IPS DF 4.7 (cell line): ENCODE data around the gene PSMB4.
"Not testable (repeated sequence)": the region's sequence is repeated elsewhere in the genome, so short reads cannot be mapped to it uniquely, and the experiment has no call there.

ENCODE experiments used
- DNase-seq: peaks from one replicate; pipeline ENCODE4 v3.0.0-alpha.2; 2013; ENCODE audit warnings: low spot score; ENCODE audit errors: extremely low read depth

The PSMB4 gene

DNA sequence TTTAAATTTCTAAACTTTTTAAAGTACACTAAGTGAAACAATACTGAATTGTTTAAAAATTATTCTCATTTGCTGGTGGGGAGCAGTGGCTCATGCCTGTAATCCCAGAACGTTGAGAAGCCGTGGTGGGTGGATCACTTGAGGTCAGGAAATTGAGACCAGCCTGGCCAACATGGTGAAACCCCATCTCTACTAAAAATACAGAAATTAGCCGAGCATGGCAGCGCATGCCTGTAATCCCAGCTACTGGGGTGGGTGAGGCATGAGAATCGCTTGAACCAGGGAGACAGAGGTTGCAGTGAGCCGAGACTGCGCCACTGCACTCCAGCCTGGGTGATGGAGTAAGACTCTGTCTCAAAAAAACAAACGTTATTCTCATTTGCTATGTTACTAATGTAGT, 38.0 kb downstream of the PSMB4 start:
- DNase-seq = not testable (repeated sequence)

DNA sequence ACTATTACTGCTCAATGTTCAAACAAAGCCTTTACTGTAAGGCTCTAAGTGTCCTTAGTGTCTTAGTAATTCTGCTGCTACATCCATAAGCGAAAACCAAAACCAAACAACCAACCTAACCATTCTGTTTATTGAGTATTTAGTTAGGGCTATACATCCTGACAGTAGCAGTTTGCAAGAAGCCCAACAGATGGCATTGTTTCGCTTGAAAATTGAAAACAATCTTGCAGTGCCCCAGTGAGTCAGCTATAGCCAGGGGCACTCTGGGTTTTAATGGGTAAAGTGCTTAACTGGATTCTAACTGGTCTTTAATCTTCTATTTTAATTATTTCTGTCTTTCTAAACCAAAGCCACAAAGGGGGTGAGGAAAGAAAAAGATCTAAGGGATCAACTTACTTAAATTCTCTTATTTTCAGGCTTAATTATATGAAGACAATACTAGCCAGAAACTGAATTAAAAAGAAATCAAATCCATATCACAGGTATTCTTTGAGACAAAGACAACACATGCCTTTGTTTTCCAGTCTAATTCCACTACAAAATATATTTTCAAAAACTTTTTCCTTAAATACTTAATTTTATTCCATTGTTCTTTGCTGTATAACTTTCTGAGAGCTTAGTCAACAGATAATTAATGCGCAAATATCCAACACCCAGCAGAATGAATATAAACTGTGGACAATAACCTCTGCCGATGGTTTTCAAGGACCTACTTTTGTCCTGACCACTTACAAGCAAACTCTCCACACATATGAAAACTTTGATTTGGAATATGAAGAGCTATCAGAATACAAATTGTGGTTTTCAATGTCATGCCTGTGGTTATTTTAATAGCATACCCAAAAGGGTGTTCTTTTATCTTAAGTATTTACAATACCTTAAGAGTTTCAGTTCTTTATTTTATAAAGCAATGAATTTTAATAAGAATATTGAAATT, 44.7 kb downstream of the PSMB4 start:
- no peak for DNase-seq

GRCh38 chr1:151444783-151445177, 45.4 kb downstream of the PSMB4 start:
- DNase-seq = no peak

DNA sequence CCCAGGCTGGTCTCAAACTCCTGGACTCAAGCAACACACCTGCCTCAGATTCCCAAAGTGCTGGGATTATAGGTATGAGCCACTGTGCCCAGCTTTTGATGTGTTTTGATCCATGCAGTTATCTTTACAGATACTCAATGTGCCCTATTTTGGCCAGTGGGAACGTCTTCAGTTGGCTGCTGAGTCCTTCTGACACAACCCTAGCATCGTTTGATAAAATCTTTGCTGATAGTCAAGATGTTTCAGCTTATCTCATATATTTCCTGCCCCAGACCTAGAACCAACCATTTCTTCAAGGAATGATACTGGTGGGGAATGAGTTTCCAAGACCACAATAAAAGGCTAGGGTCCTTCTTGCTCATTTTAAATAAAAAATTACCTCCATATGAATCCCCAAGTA, 48.3 kb downstream of the PSMB4 start:
- no peak for DNase-seq
